B cell (primary cell): ENCODE data around the gene PLCB4. TPM values are rescaled to one million over a fixed set of nuclear protein-coding genes. Genes with fewer than 3 reads are reported as not detected.

Experiments used
- ATAC-seq: fragments of 200-7000 bp; cut with Tn5 transposase; one replicate; pipeline ENCODE4 v1.10.0; 2021; ENCODE audit warnings: low read depth, mild to moderate bottlenecking, moderate number of reproducible peaks, moderate library complexity
- CTCF ChIA-PET: fragments of 350-600 bp; sonication (Branson Sonifier 250); formaldehyde crosslinking; loops from one replicate; lab custom pipeline; 2021; ENCODE audit warnings: antibody characterized with exemption, inconsistent platforms; lab: Charles Lee
- POLR2A ChIA-PET: fragments of 350-600 bp; sonication (Branson Sonifier 250); formaldehyde crosslinking; loops from one replicate; lab custom pipeline; 2021; ENCODE audit warnings: antibody characterized with exemption; lab: Charles Lee
- DNase-seq: peaks from one replicate; pipeline ENCODE4 v3.0.0; 2013
- H2AFZ ChIP-seq: 2 replicates; pipeline ENCODE4 v1.6.1; 2012; ENCODE audit warnings: mild to moderate bottlenecking, low read depth, low read length; ENCODE audit not compliant: insufficient read depth, poor library complexity, severe bottlenecking
- H3K27ac ChIP-seq, 2 donors: 1 replicate in 1 of 2; 2 replicates in 1 of 2; pipeline ENCODE4 v1.5.1; 2012 to 2013; ENCODE audit warnings: low read length in 2 of 2, mild to moderate bottlenecking in 2 of 2, moderate library complexity in 1 of 2
- H3K27me3 ChIP-seq, 4 experiments: fragments of 200-600 bp in 1 of 4; sonication (generic) in 1 of 4; replicated peaks in 1 of 4; 1 replicate in 2 of 4; 2 replicates in 2 of 4; pipeline versions ENCODE4 v1.6.1 to v1.7.0; 2013 to 2016; ENCODE audit warnings: low read length in 3 of 4, mild to moderate bottlenecking in 2 of 4, mixed read lengths in 1 of 4, moderate library complexity in 1 of 4; ENCODE audit not compliant: insufficient read depth in 4 of 4, control insufficient read depth in 3 of 4; ENCODE audit errors: control extremely low read depth in 1 of 4
- H3K36me3 ChIP-seq, 2 experiments: replicated peaks in 1 of 2; 1 replicate in 1 of 2; 2 replicates in 1 of 2; pipeline versions ENCODE4 v1.6.1 to v1.7.1; 2013; ENCODE audit warnings: low read length in 1 of 2; ENCODE audit not compliant: insufficient read depth in 2 of 2, control insufficient read depth in 1 of 2; ENCODE audit errors: control extremely low read depth in 1 of 2, extremely low read depth in 1 of 2
- H3K4me1 ChIP-seq, 2 donors: fragments of 200-600 bp in 1 of 2; sonication (generic) in 1 of 2; 1 replicate in 1 of 2; 2 replicates in 1 of 2; pipeline versions ENCODE4 v1.5.1 to v1.6.1; 2013 to 2017; ENCODE audit warnings: low read length in 2 of 2; ENCODE audit not compliant: control insufficient read depth in 2 of 2, insufficient read depth in 2 of 2
- H3K4me2 ChIP-seq: replicated peaks from 2 replicates; pipeline ENCODE3; 2012; ENCODE audit warnings: mild to moderate bottlenecking, low read depth, low read length; ENCODE audit not compliant: poor library complexity, severe bottlenecking
- H3K4me3 ChIP-seq, 5 experiments: fragments of 200-600 bp in 1 of 5; sonication (generic) in 1 of 5; 1 replicate in 3 of 5; 2 replicates in 2 of 5; pipeline versions ENCODE4 v1.5.1 to v1.7.0; 2011 to 2016; ENCODE audit warnings: low read length in 4 of 5, mild to moderate bottlenecking in 4 of 5, low read depth in 2 of 5, control low read depth in 1 of 5, moderate library complexity in 1 of 5; ENCODE audit not compliant: insufficient read depth in 1 of 5; ENCODE audit errors: control extremely low read depth in 1 of 5, extremely low read depth in 1 of 5
- H3K79me2 ChIP-seq: fragments of 200-600 bp; sonication (generic); one replicate; pipeline ENCODE4 v1.6.0; 2016; ENCODE audit warnings: low read length; ENCODE audit not compliant: control insufficient read depth, insufficient read depth
- H3K9ac ChIP-seq: fragments of 200-600 bp; sonication (generic); 2 replicates; pipeline ENCODE4 v1.6.1; 2017; ENCODE audit warnings: mild to moderate bottlenecking, low read length, moderate library complexity
- H3K9me3 ChIP-seq, 3 donors: one replicate each; pipeline versions ENCODE4 v1.6.1 to v1.7.1; 2013; ENCODE audit warnings: low read length in 2 of 3; ENCODE audit not compliant: control insufficient read depth in 2 of 3, insufficient read depth in 1 of 3; ENCODE audit errors: control extremely low read depth in 1 of 3
- H4K20me1 ChIP-seq: 2 replicates; pipeline ENCODE4 v1.6.0; 2012; ENCODE audit warnings: mild to moderate bottlenecking, low read length; ENCODE audit not compliant: insufficient read depth, control insufficient read depth, poor library complexity, severe bottlenecking
- H3K27ac Mint-ChIP-seq: one replicate; pipeline ENCODE4 v1.8.0; 2021; ENCODE audit warnings: mixed read lengths
- H3K27me3 Mint-ChIP-seq: one replicate; pipeline ENCODE4 v1.8.0; 2021; ENCODE audit warnings: mixed read lengths
- H3K4me1 Mint-ChIP-seq: one replicate; pipeline ENCODE4 v1.8.0; 2021; ENCODE audit warnings: mixed read lengths
- H3K4me3 Mint-ChIP-seq: one replicate; pipeline ENCODE4 v1.8.0; 2021; ENCODE audit warnings: mixed read lengths
- H3K9me3 Mint-ChIP-seq: one replicate; pipeline ENCODE4 v1.8.0; 2022; ENCODE audit warnings: mixed read lengths; ENCODE audit not compliant: insufficient read depth
- EZH2 ChIP-seq: IDR thresholded peaks from 2 replicates; pipeline ENCODE4 v1.6.1; 2012; ENCODE audit warnings: borderline replicate concordance, low read depth, mild to moderate bottlenecking, moderate library complexity, low read length; ENCODE audit not compliant: insufficient read depth, poor library complexity, severe bottlenecking
- WGBS: methylation state at CpG from one replicate; pipeline ENCODE4 v1.1.5; 2013; ENCODE audit warnings: missing lambda C conversion rate; ENCODE audit not compliant: insufficient coverage; 5-methylcytosine and 5-hydroxymethylcytosine counted together
- intact Hi-C: fragments of 100-400 bp; cut with micrococcal nuclease; formaldehyde crosslinking; loops from one replicate; pipeline ENCODE4 v1.10.0; 2022
- polyA plus RNA-seq: library from polyadenylated mRNA; depleted of rRNA; stranded (reverse); fragments of >200 nt; gene quantifications from 2 replicates; pipeline ENCODE4 v1.2.3, GENCODE V29; 2012
- total RNA-seq, 2 donors: library from RNA; stranded (reverse); fragments of 120-200 nt in 1 of 2; gene quantifications; 1 replicate in 1 of 2; 2 replicates in 1 of 2; pipeline versions ENCODE4 v1.2.3 to v1.2.4, GENCODE V29; 2013 to 2022
- TF ChIP-seq, protein P1 (sequence below): fragments of 200-600 bp; IDR thresholded peaks from one replicate; pipeline ENCODE4 v1.8.0; 2022; ENCODE audit warnings: antibody characterized with exemption, mild to moderate bottlenecking

PLCB4 gene
- total and polyA plus RNA-seq, 2 donors (not counting 1 experiment from before 2014, with no cell fraction given), result not detected

DNA sequence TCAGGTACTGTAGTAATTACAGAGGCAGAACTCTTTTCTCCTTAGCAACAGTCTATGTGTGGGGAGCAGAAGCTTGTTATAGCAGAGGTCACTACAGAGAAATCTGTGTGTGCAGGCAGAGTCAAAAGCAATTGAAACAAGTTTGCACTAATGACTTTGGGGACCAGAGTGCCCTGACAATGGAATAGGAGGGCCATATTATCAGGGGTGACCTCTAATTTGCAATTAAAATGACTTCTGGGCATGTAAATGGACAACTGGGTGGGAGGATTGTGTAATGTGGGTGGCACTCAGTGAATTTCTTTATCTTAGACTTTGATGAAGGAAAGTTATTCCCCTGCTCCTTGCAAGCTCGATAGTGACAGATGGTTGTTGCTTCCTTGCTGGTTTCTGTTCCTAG is 127.2 kb downstream of the PLCB4 start:
- TF ChIP-seq EZH2, result no peak
- TF ChIP-seq, protein P1, sequence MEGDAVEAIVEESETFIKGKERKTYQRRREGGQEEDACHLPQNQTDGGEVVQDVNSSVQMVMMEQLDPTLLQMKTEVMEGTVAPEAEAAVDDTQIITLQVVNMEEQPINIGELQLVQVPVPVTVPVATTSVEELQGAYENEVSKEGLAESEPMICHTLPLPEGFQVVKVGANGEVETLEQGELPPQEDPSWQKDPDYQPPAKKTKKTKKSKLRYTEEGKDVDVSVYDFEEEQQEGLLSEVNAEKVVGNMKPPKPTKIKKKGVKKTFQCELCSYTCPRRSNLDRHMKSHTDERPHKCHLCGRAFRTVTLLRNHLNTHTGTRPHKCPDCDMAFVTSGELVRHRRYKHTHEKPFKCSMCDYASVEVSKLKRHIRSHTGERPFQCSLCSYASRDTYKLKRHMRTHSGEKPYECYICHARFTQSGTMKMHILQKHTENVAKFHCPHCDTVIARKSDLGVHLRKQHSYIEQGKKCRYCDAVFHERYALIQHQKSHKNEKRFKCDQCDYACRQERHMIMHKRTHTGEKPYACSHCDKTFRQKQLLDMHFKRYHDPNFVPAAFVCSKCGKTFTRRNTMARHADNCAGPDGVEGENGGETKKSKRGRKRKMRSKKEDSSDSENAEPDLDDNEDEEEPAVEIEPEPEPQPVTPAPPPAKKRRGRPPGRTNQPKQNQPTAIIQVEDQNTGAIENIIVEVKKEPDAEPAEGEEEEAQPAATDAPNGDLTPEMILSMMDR, result no peak
- no peak overlapping the region for H2AFZ ChIP-seq
- no peaks in the 10 kb centered on the region for H4K20me1 ChIP-seq
- 85% methylated on average over 1 of the region's 1 CpG for WGBS
- Mint-ChIP-seq H3K27me3 (no peaks in the 10 kb centered on the region), H3K9me3 (no peaks in the 10 kb centered on the region), H3K4me3 (no peak overlapping the region), H3K4me1 (no peaks in the 10 kb centered on the region), H3K27ac (no peak overlapping the region)
- H3K9me3 ChIP-seq, result no peaks in the 10 kb centered on the region
- no peaks in the 10 kb centered on the region for H3K4me1 ChIP-seq
- no peak for ATAC-seq
- no peaks in the 10 kb centered on the region for H3K79me2 ChIP-seq
- no peak for DNase-seq
- intact Hi-C loops, result no loop called here
- H3K4me2 ChIP-seq, result no peak overlapping the region
- H3K36me3 ChIP-seq, result no peaks in the 10 kb centered on the region
- H3K27ac ChIP-seq, result no peak overlapping the region
- ChIA-PET POLR2A (no interaction called here), CTCF (no interaction called here)
- no peak overlapping the region for H3K4me3 ChIP-seq
- H3K27me3 ChIP-seq, result no peaks in the 10 kb centered on the region
- H3K9ac ChIP-seq, result no peak overlapping the region

DNA sequence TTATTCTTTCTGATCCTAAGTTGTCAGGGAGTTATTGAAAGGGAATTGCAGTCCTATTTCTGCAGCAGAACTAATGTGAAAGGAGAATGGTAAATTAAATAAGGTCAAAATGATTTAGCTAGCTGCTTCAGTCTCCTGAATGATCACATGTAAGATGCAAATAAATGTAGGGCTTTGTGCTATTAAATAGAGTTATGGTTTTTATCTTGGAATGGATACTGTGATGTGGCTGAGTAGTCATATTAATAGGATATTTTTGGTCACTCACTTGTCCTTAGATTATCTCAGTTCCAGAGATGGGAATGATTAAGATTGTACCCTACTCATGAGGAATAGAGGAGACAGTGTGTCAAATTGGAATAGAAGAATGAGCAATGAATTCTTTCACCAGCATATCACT is 129.6 kb downstream of the PLCB4 start:
- Histone ChIP-seq H3K27me3 (no peaks in the 10 kb centered on the region), H3K36me3 (no peaks in the 10 kb centered on the region), H3K79me2 (no peaks in the 10 kb centered on the region), H3K4me3 (no peak overlapping the region), H3K4me2 (no peak overlapping the region), H2AFZ (no peak overlapping the region), H3K9ac (no peak overlapping the region), H3K9me3 (no peaks in the 10 kb centered on the region), H4K20me1 (no peaks in the 10 kb centered on the region), H3K27ac (no peak overlapping the region), H3K4me1 (no peaks in the 10 kb centered on the region)
- ATAC-seq (no peak), DNase-seq (no peak)
- ChIA-PET CTCF (no interaction called here), POLR2A (no interaction called here)
- intact Hi-C loops, result no loop called here
- H3K27me3 Mint-ChIP-seq, result no peaks in the 10 kb centered on the region
- no peaks in the 10 kb centered on the region for H3K4me1 Mint-ChIP-seq
- no peak overlapping the region for H3K27ac Mint-ChIP-seq
- H3K9me3 Mint-ChIP-seq, result peaks cover 2% of the 10 kb centered on the region
- TF ChIP-seq EZH2, result no peak
- TF ChIP-seq, protein P1, result no peak
- H3K4me3 Mint-ChIP-seq, result no peak overlapping the region
